8988T (cell line): ENCODE results near the gene ANKRD28.
"Not testable (repeated sequence)": the region's sequence is repeated elsewhere in the genome, so short reads cannot be mapped to it uniquely, and the experiment has no call there.

Source experiments
- DNase-seq: peaks from one replicate; pipeline ENCODE4 v3.0.0; 2011

The ANKRD28 gene

DNA sequence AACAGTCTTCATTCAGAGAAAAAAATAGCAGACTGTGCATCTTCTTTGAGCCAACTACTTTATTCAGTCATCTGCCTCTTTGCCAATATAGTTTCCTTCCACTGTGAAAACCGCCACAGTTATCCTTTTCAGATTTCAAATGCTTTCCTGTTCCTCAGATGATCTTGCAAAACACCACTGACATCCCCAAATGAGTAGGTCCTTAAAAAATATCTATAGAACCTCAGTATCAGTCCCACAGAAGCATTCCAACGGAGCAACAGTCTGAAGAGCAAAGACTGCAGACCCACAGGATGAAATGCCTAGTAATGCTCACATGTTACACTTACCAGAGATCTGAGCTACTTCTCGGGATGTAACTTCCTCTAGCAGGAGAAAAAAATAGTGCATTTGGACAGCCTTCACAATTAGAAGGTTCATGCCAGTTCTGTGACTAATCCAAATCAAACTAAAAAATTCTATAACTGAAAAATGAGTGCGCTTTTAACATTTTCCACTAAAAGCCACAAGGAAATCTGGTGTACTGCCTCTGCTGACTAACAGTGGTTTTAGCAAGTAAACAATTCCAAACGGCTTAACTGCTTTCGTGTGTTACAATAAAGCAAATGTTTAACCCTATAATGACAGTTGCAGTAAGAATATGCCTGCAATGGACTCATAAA, at the start of gene ANKRD28:
Gene ANKRD28 (minus strand): TSS at position 338 of the 662 bp plus-strand sequence. CDS start 1,458 bp downstream, outside the sequence.
- DNase-seq, result no peak

GRCh38 chr3:15847239-15847638, 49.5 kb upstream of the ANKRD28 start:
- no peak for DNase-seq

DNA sequence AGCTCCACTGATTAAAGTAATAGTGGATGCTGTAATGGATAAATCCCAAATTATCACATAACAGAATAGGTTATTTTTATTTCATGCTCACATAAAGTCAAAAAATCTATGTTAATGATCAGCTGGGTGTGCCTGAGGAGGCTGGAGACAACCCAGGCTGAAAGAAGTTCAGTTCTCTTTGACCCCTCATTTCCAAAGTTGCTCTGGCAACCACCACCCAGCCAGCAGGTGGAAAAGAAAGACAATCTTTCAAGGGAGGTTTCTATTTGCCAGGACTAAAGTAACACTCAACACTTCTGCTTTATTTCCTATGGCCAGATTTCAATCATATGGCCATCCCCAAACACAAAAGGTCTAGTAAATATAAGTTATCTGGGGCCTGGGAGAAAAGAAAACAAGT, 48.8 kb upstream of the ANKRD28 start:
- DNase-seq, result no peak

DNA sequence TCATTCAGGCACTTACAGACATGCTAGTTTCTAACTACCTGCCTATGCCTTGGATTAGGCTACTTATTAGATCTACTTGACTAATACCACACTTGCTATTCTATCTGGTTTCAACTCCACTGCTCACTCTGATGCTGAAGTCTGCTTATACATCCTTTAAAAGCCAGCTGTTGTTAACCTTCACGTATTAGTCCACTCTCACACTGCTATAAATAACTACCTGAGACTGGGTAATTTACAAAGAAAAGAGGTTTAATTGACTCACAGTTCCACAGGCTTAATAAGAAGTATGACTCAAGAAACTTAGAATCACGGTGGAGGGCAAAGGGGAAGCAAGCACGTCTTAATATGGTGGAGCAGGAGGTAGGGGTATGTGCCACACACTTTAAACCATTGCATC, 47.7 kb upstream of the ANKRD28 start:
- no peak for DNase-seq

GRCh38 chr3:15844889-15845288, 47.1 kb upstream of the ANKRD28 start:
- no peak for DNase-seq

- not testable (repeated sequence) for DNase-seq
Observed at GRCh38 chr3:15841091-15841973, 43.6 kb upstream of the ANKRD28 start.

GRCh38 chr3:15839568-15839967, 41.8 kb upstream of the ANKRD28 start:
- no peak for DNase-seq

DNA sequence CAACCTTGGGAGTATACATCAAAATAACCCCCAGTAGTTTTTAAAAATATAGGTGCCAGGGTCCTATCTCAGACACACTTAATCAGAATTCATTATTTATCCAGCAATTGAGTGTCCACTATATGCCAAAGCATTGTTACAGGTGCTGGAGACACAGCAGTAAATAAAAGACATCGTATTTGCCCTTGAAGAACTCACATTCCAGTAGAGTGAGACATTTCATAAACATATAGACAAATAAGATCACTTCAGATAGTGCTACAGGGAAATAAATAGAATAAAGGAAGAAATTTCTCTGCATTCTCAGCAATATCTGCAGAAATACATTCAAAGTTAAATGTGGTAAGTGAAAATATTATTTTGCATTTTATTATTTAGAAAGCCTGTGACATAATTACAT, 34.1 kb upstream of the ANKRD28 start:
- DNase-seq, result no peak

GRCh38 chr3:15825016-15825415, 27.2 kb upstream of the ANKRD28 start:
- no peak for DNase-seq

DNA sequence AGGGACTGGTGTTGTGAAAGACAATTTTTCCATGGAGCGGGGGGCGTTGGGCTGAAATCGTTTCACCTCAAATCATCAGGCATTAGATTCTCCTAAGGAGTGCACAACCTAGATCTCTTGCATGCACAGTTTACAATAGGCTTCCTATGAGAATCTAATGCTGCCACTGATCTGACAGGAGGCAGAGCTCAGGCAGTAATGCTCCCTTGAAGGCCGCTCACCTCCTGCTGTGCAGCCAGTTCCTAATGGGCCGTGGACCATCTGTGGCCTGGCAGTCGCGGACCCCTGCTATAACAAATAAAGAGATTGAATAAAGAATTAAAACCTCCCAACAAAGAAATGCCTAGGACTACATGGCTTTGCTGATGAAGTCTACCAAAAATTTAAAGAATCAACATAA, 25.3 kb upstream of the ANKRD28 start:
- no peak for DNase-seq

DNA sequence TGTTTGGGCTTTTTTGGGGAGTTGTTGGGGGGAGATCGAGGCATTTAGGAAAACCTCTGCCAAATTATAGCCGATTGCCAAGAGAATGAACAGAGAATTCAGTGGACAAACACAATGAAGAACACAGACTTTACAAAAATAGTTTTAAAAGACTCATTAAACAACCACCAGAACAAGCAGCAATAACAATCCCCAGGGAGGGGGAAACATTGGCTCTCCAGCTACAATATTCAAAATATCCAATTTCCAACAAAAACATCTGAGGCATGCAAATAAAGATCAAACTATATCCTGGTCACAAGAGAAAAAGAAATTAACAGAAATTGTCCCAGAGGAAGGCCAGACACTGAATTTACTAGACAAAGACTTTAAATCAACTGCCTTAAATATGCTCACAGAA, 24.5 kb upstream of the ANKRD28 start:
- DNase-seq, result no peak

DNA sequence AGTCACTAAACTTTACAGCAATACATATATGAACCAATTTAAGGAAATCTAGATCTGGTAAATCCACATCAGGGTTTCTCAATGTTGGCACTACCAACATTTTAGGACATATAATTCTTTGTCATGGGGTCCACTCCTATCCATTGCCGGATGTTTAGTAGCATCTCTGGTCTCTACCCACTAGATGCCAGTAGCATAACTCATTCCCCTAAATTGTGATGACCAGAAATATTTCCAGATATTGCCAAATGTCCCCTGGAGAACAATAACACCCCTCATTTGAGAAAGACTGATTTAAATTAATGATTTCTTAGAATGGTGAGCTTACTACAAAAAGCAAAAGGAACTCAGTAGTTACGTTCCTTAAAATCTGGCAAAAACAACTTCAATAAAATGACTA, 23.1 kb upstream of the ANKRD28 start:
- DNase-seq, result no peak

DNA sequence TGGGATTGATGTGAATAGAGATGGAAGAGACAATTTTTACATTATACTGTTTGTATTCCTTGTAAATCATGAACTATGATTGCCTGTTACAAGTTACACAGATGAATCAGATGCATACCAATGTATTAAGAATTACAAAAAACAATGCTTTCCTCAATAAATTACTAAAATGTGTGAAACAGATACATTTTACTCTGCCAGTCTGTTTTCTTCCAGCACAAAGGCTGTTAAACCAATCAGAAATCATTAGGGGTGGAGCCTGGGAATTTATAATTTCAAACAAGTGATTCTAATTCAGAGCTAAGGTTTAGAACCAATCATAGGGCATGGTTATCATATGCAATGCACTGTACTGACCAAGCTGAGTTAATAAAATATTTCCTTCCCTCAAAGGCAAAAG, 21.8 kb upstream of the ANKRD28 start:
- no peak for DNase-seq

GRCh38 chr3:15819043-15819442, 21.3 kb upstream of the ANKRD28 start:
- DNase-seq, result no peak

GRCh38 chr3:15815696-15816095, 17.9 kb upstream of the ANKRD28 start:
- no peak for DNase-seq

DNA sequence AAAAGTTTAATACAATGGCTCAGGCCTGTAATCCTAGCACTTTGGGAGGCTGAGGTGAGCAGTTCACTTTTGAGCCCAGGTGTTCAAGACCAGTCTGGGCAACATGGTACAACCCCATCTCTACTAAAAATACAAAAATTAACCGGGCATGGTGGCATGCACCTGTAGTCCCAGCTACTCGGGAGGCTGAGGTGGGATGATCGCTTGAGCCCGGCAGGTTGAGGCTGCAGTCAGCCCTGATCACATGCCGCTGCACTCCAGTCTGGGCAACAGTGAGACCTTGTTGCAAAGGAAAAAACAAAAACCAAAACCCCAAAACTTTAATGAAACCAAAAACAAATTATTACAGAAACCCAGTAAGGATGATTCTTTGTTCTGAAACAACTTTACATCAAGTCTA, 15.3 kb upstream of the ANKRD28 start:
- not testable (repeated sequence) for DNase-seq

- no peak for DNase-seq
Observed at GRCh38 chr3:15812183-15812582, 14.4 kb upstream of the ANKRD28 start.

DNA sequence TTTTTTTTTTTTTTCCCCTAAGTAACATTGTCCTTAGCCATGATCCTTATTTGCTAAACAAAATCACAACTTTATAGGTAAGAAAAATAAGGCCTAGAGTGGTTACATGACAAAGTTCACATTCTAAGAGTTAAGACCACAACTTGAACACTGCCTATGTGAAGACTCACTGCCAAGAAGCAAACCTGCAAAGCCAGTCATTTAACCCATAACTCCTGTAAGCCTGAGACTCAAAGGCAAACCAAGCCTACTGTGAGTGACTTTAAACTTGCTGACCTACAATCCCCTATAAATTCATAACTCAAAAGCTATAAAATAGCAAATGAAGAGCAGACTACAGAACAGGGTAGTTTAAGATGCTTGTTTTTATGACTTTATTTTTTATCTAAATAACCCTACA, 12.9 kb upstream of the ANKRD28 start:
- no peak for DNase-seq

DNA sequence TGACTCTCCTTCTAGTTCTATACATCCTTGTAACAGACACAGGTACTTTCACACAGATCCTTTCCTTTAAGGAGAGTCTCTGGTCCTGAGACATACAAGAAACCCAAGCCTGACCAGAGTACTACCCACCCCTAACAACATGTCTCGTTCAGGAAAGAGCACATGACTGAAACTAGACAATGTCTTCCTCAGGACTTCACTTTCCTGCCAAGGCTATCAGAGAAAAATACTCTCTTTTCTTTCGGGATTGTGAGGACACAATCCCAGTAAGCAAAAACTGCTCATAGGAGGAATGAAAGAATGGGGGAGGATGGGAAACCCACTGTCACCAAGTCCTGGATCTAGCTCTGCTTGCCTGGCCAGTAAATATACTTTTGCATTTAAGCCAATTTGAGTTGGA, 11.5 kb upstream of the ANKRD28 start:
- DNase-seq, result no peak

DNA sequence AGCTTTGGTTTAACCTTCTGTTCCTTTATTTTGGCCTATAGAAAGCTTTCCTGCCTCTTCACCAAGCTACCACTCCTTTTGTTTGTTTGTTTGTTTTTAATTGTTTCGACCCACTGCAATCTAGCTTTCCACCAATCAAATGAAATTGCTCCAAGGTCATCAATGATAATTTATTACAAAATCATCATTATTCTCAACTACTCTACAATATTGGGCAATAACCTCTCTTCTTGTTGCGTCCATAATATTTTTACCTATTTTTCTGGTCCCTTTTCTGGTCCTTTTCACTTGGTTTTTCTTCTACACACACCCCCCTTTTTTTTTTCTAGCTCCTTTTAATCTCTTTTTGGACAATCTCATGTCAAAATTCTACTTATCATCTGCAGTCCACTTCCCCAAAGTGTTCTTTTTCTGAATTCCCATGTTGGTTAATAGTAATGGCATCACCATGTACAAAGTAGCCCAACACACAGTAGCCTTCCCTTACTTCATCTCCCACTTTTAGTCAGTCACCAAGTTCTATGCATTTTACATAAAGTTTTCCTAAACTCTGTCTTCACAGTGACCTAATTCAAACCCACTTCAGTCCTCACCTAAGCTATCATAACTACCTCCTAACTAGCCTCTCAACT, 11.0 kb upstream of the ANKRD28 start:
- DNase-seq, result no peak

DNA sequence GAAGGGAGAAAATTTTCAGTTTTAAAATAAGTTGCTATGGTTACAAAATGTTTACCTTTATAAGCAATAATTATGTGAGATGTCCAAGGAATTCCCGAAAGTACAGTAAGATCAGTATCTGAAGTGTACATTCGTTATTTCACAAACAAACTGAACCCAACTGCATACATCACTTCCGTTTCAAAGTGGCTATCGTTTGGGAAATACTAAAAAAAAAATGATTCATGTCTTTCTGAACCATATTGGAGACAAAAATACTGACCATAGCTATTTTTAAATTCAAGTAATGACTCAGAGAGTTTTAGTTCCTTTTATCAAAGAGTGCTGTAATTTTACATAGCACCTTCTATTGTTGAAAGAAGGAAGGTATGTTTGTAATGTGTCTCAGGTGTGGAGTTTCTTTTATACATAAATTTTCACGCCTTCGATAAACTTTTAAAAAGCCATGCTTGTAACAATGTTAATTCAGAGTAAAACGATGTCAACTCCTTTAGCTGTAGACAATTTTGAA, 8.0 kb upstream of the ANKRD28 start:
- no peak for DNase-seq

- DNase-seq, result no peak
Observed at GRCh38 chr3:15804553-15805095, 6.8 kb upstream of the ANKRD28 start.

GRCh38 chr3:15803921-15804320, 6.1 kb upstream of the ANKRD28 start:
- no peak for DNase-seq
